ENCODE measurements around the gene ABHD5.
"Not testable (repeated sequence)": the region's sequence is repeated elsewhere in the genome, so short reads cannot be mapped to it uniquely, and the experiment has no call there.

The ABHD5 gene

DNA sequence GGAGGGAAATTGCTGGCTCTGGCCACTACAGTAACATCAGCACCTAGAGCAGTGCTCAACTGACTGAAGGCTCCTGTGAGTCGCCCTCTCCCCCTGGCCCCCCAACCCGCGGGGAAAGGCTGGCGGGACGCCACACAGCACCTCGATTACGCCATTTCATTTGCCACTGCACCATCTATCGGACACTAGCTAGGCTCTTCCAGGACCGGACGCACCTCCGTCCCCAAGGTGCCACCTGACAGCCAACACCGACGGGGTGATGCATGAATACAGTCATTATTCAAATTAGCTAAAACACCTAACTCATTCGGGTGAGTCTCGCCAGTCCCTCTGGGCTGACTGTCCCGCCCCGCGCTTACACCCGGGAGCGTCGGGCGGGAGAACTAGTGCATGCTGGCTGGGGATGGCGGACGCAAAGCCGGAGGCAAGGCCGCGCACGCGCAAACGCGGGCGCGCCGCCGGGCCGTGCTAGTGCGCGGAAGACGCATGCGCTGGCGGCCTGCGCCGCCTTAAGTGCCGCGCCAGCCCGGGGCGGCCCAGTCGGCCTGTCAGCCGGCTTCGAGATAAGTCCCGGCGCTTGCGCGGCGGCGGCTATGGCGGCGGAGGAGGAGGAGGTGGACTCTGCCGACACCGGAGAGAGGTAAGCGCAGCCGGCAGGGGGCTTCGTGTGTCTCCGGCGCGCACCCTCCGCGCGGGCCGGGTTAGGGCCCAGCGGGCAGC lies at the start of gene ABHD5:
Gene ABHD5, plus strand, starts transcription at position 539 of the 720 bp plus-strand sequence. Its CDS starts 55 bp downstream, at position 594.
- peak; percentile 76 to 88 for DNase-seq (ENCODE audit: low read depth in 2 of 2)

GRCh38 chr3:43641306-43642114 lies 49.2 kb upstream of the ABHD5 start:
- DNase-seq (ENCODE audit: low read depth in 2 of 2) = no peak

- DNase-seq (ENCODE audit: low read depth in 2 of 2) = no peak
Observed at GRCh38 chr3:43644443-43644842, 46.3 kb upstream of the ABHD5 start.

DNA sequence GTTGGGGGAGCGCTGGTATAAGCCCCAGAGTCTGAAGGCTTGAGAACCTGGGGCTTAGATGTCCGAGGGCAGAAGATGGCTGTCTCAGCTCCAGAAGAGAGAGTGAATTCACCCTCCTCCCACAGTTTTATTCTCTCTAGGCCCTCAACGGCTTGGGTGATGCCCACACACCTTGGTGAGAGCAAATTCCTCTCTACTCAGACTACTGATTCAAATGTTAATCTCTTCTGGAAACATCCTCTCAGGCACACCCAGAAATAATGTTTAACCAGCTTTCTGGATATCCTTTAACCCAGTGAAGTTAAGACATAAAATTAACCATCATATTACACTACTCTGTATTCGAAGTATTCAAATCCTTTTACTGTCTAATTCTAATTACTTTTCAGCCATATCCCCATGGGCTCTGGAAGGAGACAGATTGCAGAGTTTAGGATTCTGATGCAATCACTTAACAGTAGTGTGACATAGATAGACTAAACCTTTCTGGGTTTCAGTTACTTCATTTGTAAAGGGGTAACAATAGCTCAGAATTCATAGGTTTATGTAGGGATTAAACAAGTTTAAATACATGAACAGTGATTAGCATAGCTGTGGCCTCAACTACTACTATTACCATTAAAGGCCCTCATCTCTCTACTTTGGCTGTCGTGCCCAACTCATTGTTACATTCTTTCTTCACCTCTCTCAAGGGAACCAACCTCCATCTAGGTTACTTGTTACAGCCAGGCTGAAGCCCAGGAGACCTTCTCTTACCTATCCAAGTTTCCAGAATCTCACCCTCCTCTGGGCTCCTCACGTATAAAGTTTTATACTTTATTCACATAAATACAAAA lies 43.2 kb upstream of the ABHD5 start:
- DNase-seq (ENCODE audit: low read depth in 2 of 2) = no peak

GRCh38 chr3:43648957-43649356 lies 41.8 kb upstream of the ABHD5 start:
- DNase-seq (ENCODE audit: low read depth in 2 of 2) = no peak

- DNase-seq (ENCODE audit: low read depth in 2 of 2) = no peak
Observed at GRCh38 chr3:43649365-43649968, 41.3 kb upstream of the ABHD5 start.

DNA sequence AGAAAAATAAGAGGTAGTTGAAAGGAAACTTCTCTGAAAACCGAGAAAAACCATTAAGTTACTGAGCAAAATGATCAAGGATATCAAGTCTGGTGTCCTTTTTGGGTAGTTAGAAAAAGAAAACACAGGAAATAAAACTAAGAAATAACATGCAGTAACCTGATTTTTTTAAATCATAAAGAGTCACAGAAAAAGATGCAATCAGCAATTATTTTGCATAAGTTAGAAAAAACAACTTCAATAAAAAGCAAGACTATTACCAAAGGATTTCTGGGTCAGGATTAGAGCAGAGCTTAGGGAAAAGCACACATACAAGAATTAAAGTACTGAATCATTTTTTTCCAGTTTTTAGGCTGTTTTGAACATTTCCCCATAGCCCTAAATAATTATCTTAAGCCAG lies 40.4 kb upstream of the ABHD5 start:
- DNase-seq (ENCODE audit: low read depth in 2 of 2) = no peak

- DNase-seq (ENCODE audit: low read depth in 2 of 2) = not testable (repeated sequence)
Observed at GRCh38 chr3:43656390-43656789, 34.3 kb upstream of the ABHD5 start.

GRCh38 chr3:43659250-43659880 lies 31.4 kb upstream of the ABHD5 start:
- no peak for DNase-seq (ENCODE audit: low read depth in 2 of 2)

DNA sequence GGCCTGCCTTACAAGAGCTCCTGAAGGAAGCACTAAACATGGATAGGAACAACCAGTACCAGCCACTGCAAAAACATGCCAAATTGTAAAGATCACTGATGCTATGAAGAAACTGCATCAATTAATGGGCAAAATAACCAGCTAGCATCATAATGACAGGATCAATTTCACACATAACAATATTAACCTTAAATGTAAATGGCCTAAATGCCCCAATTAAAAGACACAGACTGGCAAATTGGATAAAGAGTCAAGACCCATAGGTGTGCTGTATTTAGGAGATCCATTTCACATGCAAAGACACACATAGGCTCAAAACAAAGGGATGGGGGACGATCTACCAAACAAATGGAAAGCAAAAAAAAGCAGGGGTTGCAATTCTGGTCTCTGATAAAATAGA lies 29.4 kb upstream of the ABHD5 start:
- DNase-seq (ENCODE audit: low read depth in 2 of 2) = not testable (repeated sequence)

DNA sequence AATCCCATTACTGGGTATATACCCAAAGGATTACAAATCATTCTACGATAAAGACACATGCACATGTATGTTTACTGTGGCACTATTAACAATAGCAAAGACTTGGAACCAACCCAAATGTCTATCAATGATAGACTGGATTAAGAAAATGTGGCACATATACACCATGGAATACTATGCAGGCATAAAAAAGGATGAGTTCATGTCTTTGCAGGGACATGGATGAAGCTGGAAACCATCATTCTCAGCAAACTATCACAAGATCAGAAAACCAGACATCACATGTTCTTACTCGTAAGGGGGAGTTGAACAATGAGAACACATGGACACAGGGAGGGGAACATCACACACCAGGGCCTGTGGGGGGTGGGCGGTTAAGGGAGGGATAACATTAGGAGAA lies 25.7 kb upstream of the ABHD5 start:
- DNase-seq (ENCODE audit: low read depth in 2 of 2) = not testable (repeated sequence)

- DNase-seq (ENCODE audit: low read depth in 2 of 2) = no peak
Observed at GRCh38 chr3:43670635-43671522, 19.9 kb upstream of the ABHD5 start.

- no peak for DNase-seq (ENCODE audit: low read depth in 2 of 2)
Observed at GRCh38 chr3:43674345-43675085, 16.2 kb upstream of the ABHD5 start.

DNA sequence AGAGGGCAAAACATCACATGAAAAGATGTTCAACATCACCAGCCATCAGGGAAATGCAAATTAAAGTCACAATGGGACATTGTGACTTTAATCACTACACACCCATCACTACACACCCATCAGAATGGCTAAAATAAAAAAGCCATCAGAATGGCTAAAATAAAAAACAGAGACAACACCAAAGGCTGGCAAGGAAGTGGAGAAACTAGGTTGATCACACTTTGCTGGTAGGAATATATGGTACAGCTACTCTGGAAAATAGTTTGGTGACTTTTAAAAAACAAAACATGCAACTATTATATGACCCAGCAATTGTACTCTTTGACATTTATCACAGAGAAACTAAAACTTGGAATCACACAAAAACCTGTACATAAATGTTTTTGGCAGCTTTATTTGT lies 15.1 kb upstream of the ABHD5 start:
- DNase-seq (ENCODE audit: low read depth in 2 of 2) = no peak

- no peak for DNase-seq (ENCODE audit: low read depth in 2 of 2)
Observed at GRCh38 chr3:43676441-43676840, 14.3 kb upstream of the ABHD5 start.

DNA sequence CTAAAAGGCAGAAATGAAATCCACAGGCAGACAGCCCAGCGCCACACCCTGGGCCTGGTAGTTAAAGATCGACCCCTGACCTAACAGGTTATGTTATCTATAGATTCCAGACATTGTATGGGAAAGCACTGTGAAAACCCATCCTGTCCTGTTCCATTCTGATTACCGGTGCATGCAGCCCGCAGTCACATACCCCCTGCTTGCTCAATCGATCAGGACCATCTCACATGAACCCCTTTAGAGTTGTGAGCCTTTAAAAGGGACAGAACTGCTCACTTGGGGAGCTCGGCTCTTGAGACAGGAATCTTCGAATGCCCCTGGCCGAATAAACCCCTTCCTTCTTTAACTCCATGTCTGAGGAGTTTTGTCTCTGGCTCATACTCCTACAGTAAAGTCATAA lies 12.4 kb upstream of the ABHD5 start:
- DNase-seq (ENCODE audit: low read depth in 2 of 2) = not testable (repeated sequence)

DNA sequence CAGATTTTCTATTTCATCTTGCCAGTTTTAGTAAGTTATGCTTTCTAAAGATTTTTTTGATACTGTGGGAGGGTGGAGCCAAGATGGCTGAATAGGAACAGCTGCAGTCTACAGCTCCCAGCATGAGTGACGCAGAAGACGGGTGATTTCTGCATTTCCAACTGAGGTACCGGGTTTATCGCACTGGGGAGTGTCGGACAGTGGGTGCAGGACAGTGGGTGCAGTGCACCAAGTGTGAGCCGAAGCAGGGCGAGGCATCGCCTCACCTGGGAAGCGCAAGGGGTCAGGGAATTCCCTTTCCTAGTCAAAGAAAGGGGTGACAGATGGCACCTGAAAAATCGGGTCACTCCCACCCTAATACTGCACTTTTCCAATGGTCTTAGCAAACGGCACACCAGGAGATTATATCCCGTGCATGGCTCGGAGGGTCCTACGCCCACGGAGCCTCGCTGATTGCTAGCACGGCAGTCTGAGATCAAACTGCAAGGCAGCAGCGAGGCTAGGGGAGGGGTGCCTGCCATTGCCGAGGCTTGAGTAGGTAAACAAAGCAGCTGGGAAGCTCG lies 11.8 kb upstream of the ABHD5 start:
- not testable (repeated sequence) for DNase-seq (ENCODE audit: low read depth in 2 of 2)

- not testable (repeated sequence) for DNase-seq (ENCODE audit: low read depth in 2 of 2)
Observed at GRCh38 chr3:43680857-43681256, 9.9 kb upstream of the ABHD5 start.

DNA sequence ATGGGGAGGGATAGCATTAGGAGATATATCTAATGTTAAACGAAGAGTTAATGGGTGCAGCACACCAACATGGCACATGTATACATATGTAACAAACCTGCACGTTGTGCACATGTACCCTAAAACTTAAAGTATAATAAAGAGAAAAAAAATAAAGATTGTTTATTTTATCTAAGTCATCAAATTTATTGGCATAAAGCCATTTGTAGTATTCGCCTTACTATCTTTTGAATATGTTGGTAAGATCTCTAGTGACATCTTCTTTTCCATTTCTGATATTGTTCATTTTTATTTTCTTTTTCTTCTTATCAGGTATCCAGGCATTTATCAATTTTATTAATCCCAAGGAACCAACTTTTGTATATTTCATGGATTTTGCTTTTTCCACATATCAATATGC lies 5.8 kb upstream of the ABHD5 start:
- DNase-seq (ENCODE audit: low read depth in 2 of 2) = no peak

All from stimulated activated CD4-positive, alpha-beta T cell treated with anti-CD3 and anti-CD28 coated beads, Interleukin-15, amount 100 ng/mL, for 48 hours (primary cell).